Effector memory CD4-positive, alpha-beta T cell (primary cell): ENCODE data around the gene INHBE.
"Not testable (repeated sequence)": the region's sequence is repeated elsewhere in the genome, so short reads cannot be mapped to it uniquely, and the experiment has no call there.

Experiments used
- DNase-seq, 3 donors: peaks; one replicate each; pipeline ENCODE4 v3.0.0-alpha.2; 2020
- H3K27ac ChIP-seq: 2 replicates; pipeline ENCODE4 v1.7.0; 2013; ENCODE audit warnings: mild to moderate bottlenecking, low read length, moderate library complexity; ENCODE audit not compliant: insufficient read depth, poor library complexity, severe bottlenecking
- H3K27me3 ChIP-seq: replicated peaks from 2 replicates; pipeline ENCODE4 v1.7.0; 2013; ENCODE audit warnings: mild to moderate bottlenecking, low read length; ENCODE audit not compliant: insufficient read depth, control insufficient read depth, poor library complexity, severe bottlenecking
- H3K36me3 ChIP-seq: 2 replicates; pipeline ENCODE4 v1.7.0; 2013; ENCODE audit warnings: mild to moderate bottlenecking, low read length, moderate library complexity; ENCODE audit not compliant: control insufficient read depth, insufficient read depth
- H3K4me1 ChIP-seq: 2 replicates; pipeline ENCODE4 v1.7.0; 2013; ENCODE audit warnings: low read length, mild to moderate bottlenecking; ENCODE audit not compliant: control insufficient read depth, insufficient read depth, poor library complexity, severe bottlenecking
- H3K4me3 ChIP-seq: 2 replicates; pipeline ENCODE4 v1.7.0; 2013; ENCODE audit warnings: low read length, low read depth, mild to moderate bottlenecking; ENCODE audit not compliant: insufficient read depth, poor library complexity, severe bottlenecking
- H3K9me3 ChIP-seq: 2 replicates; pipeline ENCODE4 v1.7.0; 2013; ENCODE audit warnings: mild to moderate bottlenecking, low read length, moderate library complexity; ENCODE audit not compliant: control insufficient read depth
- total RNA-seq, 3 donors: gene quantifications; one replicate each; lab custom pipeline; 2026; lab: John Stamatoyannopoulos, UW

The INHBE gene
- 0 to 0.39 (median 0) reads per million in 3 donors for total RNA-seq

DNA sequence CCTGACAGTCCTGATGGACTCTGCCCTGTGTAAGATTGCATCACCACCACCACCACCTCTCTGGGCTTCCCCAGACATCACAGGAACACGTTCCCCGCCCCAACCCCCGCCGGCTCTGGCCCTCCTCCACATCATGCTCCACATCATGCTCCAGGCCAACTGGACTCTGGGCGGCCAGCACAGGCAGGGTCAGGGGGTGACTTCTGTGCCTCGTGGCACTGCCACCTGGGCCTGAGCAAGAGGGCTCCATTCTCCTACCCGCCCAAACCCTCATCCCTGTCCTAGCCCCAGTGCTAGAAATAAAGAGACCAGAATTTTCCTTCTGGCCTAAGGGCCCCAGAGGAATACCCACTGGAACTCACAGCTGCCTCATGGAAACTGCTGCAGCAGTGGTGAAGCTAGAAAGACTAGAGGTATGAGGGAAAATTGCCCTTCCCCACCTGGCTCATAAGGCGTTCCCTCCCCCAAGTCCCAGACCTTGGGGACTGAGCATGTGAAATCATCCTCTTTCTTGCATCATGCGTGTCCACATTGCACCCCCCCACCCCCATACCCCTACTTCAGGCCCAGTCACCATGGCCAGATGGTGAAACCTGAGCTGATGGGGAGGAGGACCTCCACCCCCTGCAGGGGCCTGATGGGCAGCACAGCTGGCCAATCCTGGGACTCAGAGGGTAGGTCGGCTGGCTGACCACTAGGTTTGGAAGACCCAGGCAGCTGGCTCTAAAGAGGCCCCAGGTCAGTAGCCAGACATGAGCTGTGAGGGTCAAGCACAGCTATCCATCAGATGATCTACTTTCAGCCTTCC lies at the start of gene INHBE:
INHBE (plus strand) TSS at position 742 of the 808 bp plus-strand sequence. CDS start 230 bp downstream, outside the sequence.
- H3K4me1 ChIP-seq: peaks cover 8% of the 10 kb centered on the region
- no peak for DNase-seq
- H3K27me3 ChIP-seq: no peaks in the 10 kb centered on the region
- no peaks in the 10 kb centered on the region for H3K36me3 ChIP-seq
- H3K9me3 ChIP-seq: no peaks in the 10 kb centered on the region
- H3K27ac ChIP-seq: no peak within 1 kb of the TSS
- H3K4me3 ChIP-seq: no peak within 1 kb of the TSS

DNA sequence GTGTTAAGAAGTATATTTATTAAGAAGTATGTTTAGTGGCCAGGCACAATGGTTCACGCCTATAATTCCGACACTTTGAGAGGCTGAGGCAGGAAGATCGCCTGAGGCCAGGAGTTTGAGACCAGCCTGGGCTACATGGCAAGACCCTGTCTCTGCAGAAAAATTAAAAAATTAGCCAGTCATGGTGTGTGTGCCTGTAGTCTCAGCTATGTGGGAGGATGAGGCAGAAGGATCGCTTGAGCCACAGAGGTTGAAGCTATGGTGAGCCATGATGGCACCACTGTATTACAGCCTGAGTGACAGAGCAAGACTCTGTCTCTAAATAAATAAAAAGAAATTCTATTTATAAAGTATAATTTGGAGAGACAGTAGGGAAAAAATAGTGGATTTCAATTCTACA lies 44.6 kb upstream of the INHBE start:
- H3K4me1 ChIP-seq: no peaks in the 10 kb centered on the region
- H3K27me3 ChIP-seq: no peaks in the 10 kb centered on the region
- H3K9me3 ChIP-seq: no peaks in the 10 kb centered on the region

DNA sequence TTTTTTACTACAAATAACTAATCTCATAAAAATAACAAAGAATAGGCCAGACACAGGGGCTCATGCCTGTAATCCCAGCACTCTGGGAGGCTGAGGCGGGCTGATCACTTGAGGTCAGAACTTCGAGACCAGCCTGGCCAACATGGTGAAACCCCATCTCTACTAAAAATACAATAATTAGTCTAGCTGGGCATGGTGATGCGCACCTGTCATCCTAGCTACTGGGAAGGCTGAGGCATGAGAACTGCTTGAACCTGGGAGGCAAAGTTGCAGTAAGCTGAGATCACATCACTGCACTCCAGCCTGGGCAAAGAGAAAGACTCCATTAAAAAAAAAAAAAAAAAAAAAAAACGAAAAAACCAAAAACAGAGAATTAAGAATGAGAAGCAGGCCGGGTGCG lies 40.9 kb upstream of the INHBE start:
- H3K9me3 ChIP-seq, H3K4me1 ChIP-seq, H3K4me3 ChIP-seq, DNase-seq, H3K27ac ChIP-seq, H3K36me3 ChIP-seq, H3K27me3 ChIP-seq: not testable (repeated sequence)

More for the DNA sequence above, 44.6 kb upstream of the INHBE start:
- H3K36me3 ChIP-seq: no peaks in the 10 kb centered on the region
- no peak for DNase-seq
- H3K4me3 ChIP-seq: no peak overlapping the region
- H3K27ac ChIP-seq: no peak overlapping the region

DNA sequence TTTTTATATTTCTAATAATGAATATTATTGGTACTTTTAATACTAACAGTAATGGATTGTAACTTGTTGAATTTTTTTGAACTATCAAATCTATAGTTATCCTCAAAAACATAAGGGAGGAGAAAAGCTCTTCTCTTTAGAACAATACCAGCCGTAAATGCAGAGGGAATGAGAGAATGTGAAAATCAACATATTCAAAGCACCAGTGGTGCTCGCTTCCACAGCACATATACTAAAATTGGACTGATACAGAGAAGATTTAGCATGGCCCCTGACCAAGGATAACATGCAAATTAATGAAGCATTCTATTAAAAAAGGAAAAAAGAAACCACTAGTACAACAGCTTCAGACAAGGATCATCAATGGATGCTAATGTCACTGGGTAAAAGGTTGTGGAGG lies 40.0 kb upstream of the INHBE start:
- no peak overlapping the region for H3K4me3 ChIP-seq
- no peaks in the 10 kb centered on the region for H3K9me3 ChIP-seq
- DNase-seq: no peak
- H3K27me3 ChIP-seq: no peaks in the 10 kb centered on the region
- no peak overlapping the region for H3K27ac ChIP-seq
- H3K4me1 ChIP-seq: no peaks in the 10 kb centered on the region
- H3K36me3 ChIP-seq: no peaks in the 10 kb centered on the region

GRCh38 chr12:57416039-57416996 lies 38.8 kb upstream of the INHBE start:
- Histone ChIP-seq H3K27me3 (no peaks in the 10 kb centered on the region), H3K36me3 (no peaks in the 10 kb centered on the region), H3K27ac (no peak overlapping the region), H3K4me3 (no peak overlapping the region), H3K4me1 (no peaks in the 10 kb centered on the region), H3K9me3 (no peaks in the 10 kb centered on the region)
- no peak for DNase-seq

DNA sequence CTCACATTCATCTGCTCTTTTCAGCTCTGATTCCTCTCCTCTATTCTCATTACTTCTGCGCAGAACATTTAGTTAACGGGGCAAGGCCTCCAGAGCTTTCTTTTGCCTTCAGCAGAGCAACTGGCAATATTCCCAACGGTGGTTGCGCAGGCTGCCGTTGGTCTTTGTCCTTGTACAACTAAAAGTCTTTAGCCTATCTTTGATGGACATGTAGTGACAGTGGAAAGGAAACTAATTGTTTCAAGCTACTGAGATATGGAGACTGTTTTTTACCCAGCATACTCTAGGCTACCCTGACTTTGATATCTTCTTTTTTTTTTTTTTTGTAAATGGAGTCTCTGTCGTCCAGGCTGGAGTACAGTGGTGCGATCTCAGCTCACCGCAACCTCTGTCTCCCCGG lies 36.9 kb upstream of the INHBE start:
- Histone ChIP-seq H3K4me3 (no peak overlapping the region), H3K9me3 (no peaks in the 10 kb centered on the region), H3K27me3 (no peaks in the 10 kb centered on the region), H3K36me3 (peaks cover 6% of the 10 kb centered on the region), H3K4me1 (no peaks in the 10 kb centered on the region), H3K27ac (no peak overlapping the region)
- DNase-seq: no peak

- Histone ChIP-seq H3K4me3 (no peak overlapping the region), H3K4me1 (no peaks in the 10 kb centered on the region), H3K27me3 (no peaks in the 10 kb centered on the region), H3K9me3 (no peaks in the 10 kb centered on the region), H3K27ac (no peak overlapping the region), H3K36me3 (peaks cover 9% of the 10 kb centered on the region)
- DNase-seq: no peak
Measured at GRCh38 chr12:57419495-57419894, 35.6 kb upstream of the INHBE start.

DNA sequence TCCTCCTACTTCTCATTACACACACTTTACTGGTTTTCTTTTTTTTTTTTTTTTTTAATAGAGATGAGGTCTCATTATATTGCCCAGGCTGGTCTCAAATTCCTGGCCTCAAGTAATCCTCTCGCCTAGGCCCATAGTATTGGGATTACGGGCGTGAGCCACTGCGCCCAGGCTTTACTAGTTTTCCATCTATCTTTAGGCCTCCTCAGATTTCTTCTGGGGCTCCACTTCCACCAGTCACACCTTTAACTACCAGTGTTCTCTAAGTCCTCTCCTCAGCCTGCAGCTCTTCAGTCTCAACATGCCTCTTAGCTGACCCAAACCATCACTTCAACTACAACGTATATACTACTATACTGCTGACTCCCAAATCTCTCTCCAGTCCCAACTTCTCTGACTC lies 34.6 kb upstream of the INHBE start:
- Histone ChIP-seq H3K36me3 (peaks cover 9% of the 10 kb centered on the region), H3K4me3 (no peak overlapping the region), H3K9me3 (no peaks in the 10 kb centered on the region), H3K27ac (no peak overlapping the region), H3K27me3 (no peaks in the 10 kb centered on the region), H3K4me1 (no peaks in the 10 kb centered on the region)
- no peak for DNase-seq

- not testable (repeated sequence) for H3K36me3 ChIP-seq, DNase-seq, H3K27ac ChIP-seq, H3K27me3 ChIP-seq, H3K9me3 ChIP-seq, H3K4me3 ChIP-seq
- peaks cover 13% of the 10 kb centered on the region for H3K4me1 ChIP-seq
Measured at GRCh38 chr12:57426948-57427347, 28.2 kb upstream of the INHBE start.

DNA sequence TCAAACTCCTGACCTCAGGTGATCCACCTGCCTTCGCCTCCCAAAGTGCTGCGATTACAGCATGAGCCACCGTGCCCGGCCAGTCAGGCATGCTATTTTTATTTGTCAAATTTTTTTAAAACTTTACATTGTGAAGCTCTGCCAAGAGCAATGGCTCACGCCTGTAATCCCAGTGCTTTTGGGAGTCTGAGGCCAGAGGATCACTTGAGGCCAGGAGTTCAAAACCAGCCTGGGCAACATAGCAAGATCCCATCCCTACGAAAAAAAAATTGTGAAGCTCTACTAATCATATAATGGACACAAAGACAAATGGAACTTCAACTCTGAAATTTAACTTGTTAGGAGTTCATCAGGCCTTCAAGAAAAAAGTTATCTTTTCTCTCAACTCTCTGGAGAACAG lies 26.1 kb upstream of the INHBE start:
- H3K4me3 ChIP-seq: no peak overlapping the region
- no peak overlapping the region for H3K27ac ChIP-seq
- DNase-seq: no peak
- no peaks in the 10 kb centered on the region for H3K9me3 ChIP-seq
- no peaks in the 10 kb centered on the region for H3K27me3 ChIP-seq
- peaks cover 3% of the 10 kb centered on the region for H3K36me3 ChIP-seq
- peaks cover 13% of the 10 kb centered on the region for H3K4me1 ChIP-seq
